ENCODE measurements around the gene PIPOX.

DNA sequence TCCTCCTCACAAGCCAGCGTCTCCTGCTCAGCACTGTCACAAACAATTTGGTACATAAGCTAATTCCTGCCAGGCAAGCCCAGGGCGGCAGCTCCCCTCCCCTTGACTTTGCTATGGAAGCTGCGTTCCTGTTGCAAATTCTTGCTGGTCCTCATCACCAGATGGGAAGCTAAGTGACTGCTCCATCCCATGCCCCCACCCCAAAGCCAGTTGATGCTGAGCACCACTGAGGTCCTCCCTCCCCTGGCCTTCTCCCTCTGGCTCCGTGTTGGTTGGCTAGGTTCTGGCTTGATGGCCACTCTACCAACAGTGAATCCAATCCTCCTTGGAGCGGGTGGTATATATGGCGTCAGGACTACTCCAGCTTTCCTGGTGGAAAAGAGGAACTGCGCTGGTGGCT lies 34.4 kb downstream of the PIPOX start:
- TF ChIP-seq POLR2AphosphoS5 (IDR thresholded peaks at IDR 0.05; ENCODE audit: low read depth, low read length) (no peak), TAF1 (IDR thresholded peaks at IDR 0.05; ENCODE audit: borderline replicate concordance, insufficient read depth, low read length) (no peak)
- TF ChIP-seq, protein P1, sequence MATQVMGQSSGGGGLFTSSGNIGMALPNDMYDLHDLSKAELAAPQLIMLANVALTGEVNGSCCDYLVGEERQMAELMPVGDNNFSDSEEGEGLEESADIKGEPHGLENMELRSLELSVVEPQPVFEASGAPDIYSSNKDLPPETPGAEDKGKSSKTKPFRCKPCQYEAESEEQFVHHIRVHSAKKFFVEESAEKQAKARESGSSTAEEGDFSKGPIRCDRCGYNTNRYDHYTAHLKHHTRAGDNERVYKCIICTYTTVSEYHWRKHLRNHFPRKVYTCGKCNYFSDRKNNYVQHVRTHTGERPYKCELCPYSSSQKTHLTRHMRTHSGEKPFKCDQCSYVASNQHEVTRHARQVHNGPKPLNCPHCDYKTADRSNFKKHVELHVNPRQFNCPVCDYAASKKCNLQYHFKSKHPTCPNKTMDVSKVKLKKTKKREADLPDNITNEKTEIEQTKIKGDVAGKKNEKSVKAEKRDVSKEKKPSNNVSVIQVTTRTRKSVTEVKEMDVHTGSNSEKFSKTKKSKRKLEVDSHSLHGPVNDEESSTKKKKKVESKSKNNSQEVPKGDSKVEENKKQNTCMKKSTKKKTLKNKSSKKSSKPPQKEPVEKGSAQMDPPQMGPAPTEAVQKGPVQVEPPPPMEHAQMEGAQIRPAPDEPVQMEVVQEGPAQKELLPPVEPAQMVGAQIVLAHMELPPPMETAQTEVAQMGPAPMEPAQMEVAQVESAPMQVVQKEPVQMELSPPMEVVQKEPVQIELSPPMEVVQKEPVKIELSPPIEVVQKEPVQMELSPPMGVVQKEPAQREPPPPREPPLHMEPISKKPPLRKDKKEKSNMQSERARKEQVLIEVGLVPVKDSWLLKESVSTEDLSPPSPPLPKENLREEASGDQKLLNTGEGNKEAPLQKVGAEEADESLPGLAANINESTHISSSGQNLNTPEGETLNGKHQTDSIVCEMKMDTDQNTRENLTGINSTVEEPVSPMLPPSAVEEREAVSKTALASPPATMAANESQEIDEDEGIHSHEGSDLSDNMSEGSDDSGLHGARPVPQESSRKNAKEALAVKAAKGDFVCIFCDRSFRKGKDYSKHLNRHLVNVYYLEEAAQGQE (IDR thresholded peaks at IDR 0.05; ENCODE audit: insufficient read depth in 1 of 2, low read depth in 2 of 2, low read length in 2 of 2) = no peak

Data from PFSK-1 (cell line).